HAP-1 (cell line): ENCODE data around the gene GPSM3.
"Not testable (repeated sequence)": the region's sequence is repeated elsewhere in the genome, so short reads cannot be mapped to it uniquely, and the experiment has no call there.

Experiments
- DNase-seq, 2 experiments: peaks; one replicate each; pipeline ENCODE4 v3.0.0-alpha.2; 2016 to 2020; ENCODE audit warnings: low spot score in 2 of 2
- H3K27me3 ChIP-seq: fragments of 250-450 bp; sonication (Bioruptor Pico); 2 replicates; pipeline ENCODE4 v1.5.1; 2020; ENCODE audit warnings: low read depth, mild to moderate bottlenecking, moderate library complexity
- H3K36me3 ChIP-seq: fragments of 250-450 bp; sonication (Bioruptor Pico); replicated peaks from 2 replicates; pipeline ENCODE4 v1.5.1; 2020; ENCODE audit warnings: mild to moderate bottlenecking
- H3K4me1 ChIP-seq: fragments of 250-450 bp; sonication (Bioruptor Pico); 2 replicates; pipeline ENCODE4 v1.5.1; 2020; ENCODE audit warnings: mild to moderate bottlenecking
- H3K4me3 ChIP-seq: fragments of 250-450 bp; sonication (Bioruptor Pico); 2 replicates; pipeline ENCODE4 v1.5.1; 2020; ENCODE audit warnings: mild to moderate bottlenecking, moderate library complexity
- H3K9me3 ChIP-seq: fragments of 250-450 bp; sonication (Bioruptor Pico); 2 replicates; pipeline ENCODE4 v1.5.1; 2020; ENCODE audit warnings: mild to moderate bottlenecking, moderate library complexity
- in situ Hi-C: fragments of 300-500 bp; cut with MboI; formaldehyde crosslinking; loops from 3 replicates; pipeline ENCODE4 v1.14.3; 2020; ENCODE audit warnings: low sequenced_read_pairs, inconsistent platforms, mixed read lengths

GPSM3 gene

GRCh38 chr6:32195902-32196681, 3.6 kb upstream of the GPSM3 start:
- Histone ChIP-seq H3K27me3 (no peaks in the 10 kb centered on the region), H3K9me3 (no peaks in the 10 kb centered on the region), H3K36me3 (no peaks in the 10 kb centered on the region), H3K4me1 (peaks cover 12% of the 10 kb centered on the region), H3K4me3 (peak overlapping the region; percentile 49)
- in situ Hi-C loops = no loop called here
- peak; percentile 66 to 88 for DNase-seq

GRCh38 chr6:32195652-32195901, 3.1 kb upstream of the GPSM3 start:
- H3K36me3 ChIP-seq = no peaks in the 10 kb centered on the region
- no peaks in the 10 kb centered on the region for H3K9me3 ChIP-seq
- peak; percentile 99 to 100 for DNase-seq
- peak overlapping the region; percentile 49 for H3K4me3 ChIP-seq
- peaks cover 12% of the 10 kb centered on the region for H3K4me1 ChIP-seq
- H3K27me3 ChIP-seq = no peaks in the 10 kb centered on the region
- in situ Hi-C loops = no loop called here

GRCh38 chr6:32194825-32195651, 2.6 kb upstream of the GPSM3 start:
- Histone ChIP-seq H3K4me3 (peak overlapping the region; percentile 28), H3K27me3 (no peaks in the 10 kb centered on the region), H3K36me3 (no peaks in the 10 kb centered on the region), H3K4me1 (peaks cover 14% of the 10 kb centered on the region), H3K9me3 (no peaks in the 10 kb centered on the region)
- in situ Hi-C loops = no loop called here
- DNase-seq = peak; percentile 34 to 53

GRCh38 chr6:32194388-32194787, 1.9 kb upstream of the GPSM3 start:
- Histone ChIP-seq H3K9me3 (no peaks in the 10 kb centered on the region), H3K4me1 (peaks cover 14% of the 10 kb centered on the region), H3K27me3 (no peaks in the 10 kb centered on the region), H3K4me3 (no peak overlapping the region), H3K36me3 (no peaks in the 10 kb centered on the region)
- in situ Hi-C loops = no loop called here
- no peak for DNase-seq

- in situ Hi-C loops, H3K27me3 ChIP-seq, H3K36me3 ChIP-seq, H3K9me3 ChIP-seq, H3K4me3 ChIP-seq, DNase-seq: not testable (repeated sequence)
- peaks cover 17% of the 10 kb centered on the region for H3K4me1 ChIP-seq
These were observed 653 bp upstream of the GPSM3 start for GRCh38 chr6:32193096-32193495.

GRCh38 chr6:32191696-32192607, 491 bp downstream of the GPSM3 start:
- in situ Hi-C loops = no loop called here
- H3K4me3 ChIP-seq = no peak overlapping the region
- DNase-seq = no peak
- H3K36me3 ChIP-seq = peaks cover 16% of the 10 kb centered on the region
- peaks cover 17% of the 10 kb centered on the region for H3K4me1 ChIP-seq
- no peaks in the 10 kb centered on the region for H3K27me3 ChIP-seq
- H3K9me3 ChIP-seq = no peaks in the 10 kb centered on the region

GRCh38 chr6:32190911-32191677, 1.3 kb downstream of the GPSM3 start:
- Histone ChIP-seq H3K36me3 (peaks cover 25% of the 10 kb centered on the region), H3K9me3 (no peaks in the 10 kb centered on the region), H3K4me3 (no peak overlapping the region), H3K4me1 (peaks cover 10% of the 10 kb centered on the region; the same call in 1 of the 2 replicates), H3K27me3 (no peaks in the 10 kb centered on the region)
- no peak for DNase-seq
- in situ Hi-C loops = no loop called here

- Histone ChIP-seq H3K4me3 (peak within 1 kb of the TSS; percentile 52), H3K27me3 (no peaks in the 10 kb centered on the region), H3K36me3 (peaks cover 27% of the 10 kb centered on the region), H3K4me1 (peaks cover 10% of the 10 kb centered on the region; the same call in 1 of the 2 replicates), H3K9me3 (no peaks in the 10 kb centered on the region)
- peak; percentile 92 to 96 for DNase-seq
- in situ Hi-C loops = no loop called here
These were observed 2.2 kb downstream of the GPSM3 start, which contains the start of gene PBX2 for GRCh38 chr6:32190054-32190851. Gene PBX2, minus strand, starts transcription at chr6:32190202. Its CDS starts 287 bp downstream, at chr6:32189915.

GRCh38 chr6:32189742-32190053, 2.7 kb downstream of the GPSM3 start:
- Histone ChIP-seq H3K9me3 (no peaks in the 10 kb centered on the region), H3K4me3 (peak overlapping the region; percentile 52), H3K4me1 (peaks cover 5% of the 10 kb centered on the region; the same call in 1 of the 2 replicates), H3K27me3 (no peaks in the 10 kb centered on the region), H3K36me3 (peaks cover 27% of the 10 kb centered on the region)
- in situ Hi-C loops = no loop called here
- DNase-seq = no peak

GRCh38 chr6:32189069-32189741, 3.2 kb downstream of the GPSM3 start:
- in situ Hi-C loops = no loop called here
- Histone ChIP-seq H3K9me3 (no peaks in the 10 kb centered on the region), H3K27me3 (no peaks in the 10 kb centered on the region), H3K4me1 (peaks cover 5% of the 10 kb centered on the region; the same call in 1 of the 2 replicates), H3K36me3 (peaks cover 30% of the 10 kb centered on the region), H3K4me3 (peak overlapping the region; percentile 52)
- DNase-seq = no peak

- in situ Hi-C loops = no loop called here
- Histone ChIP-seq H3K27me3 (no peaks in the 10 kb centered on the region), H3K4me3 (peak overlapping the region; percentile 52), H3K36me3 (peaks cover 31% of the 10 kb centered on the region), H3K4me1 (peaks cover 5% of the 10 kb centered on the region; the same call in 1 of the 2 replicates), H3K9me3 (no peaks in the 10 kb centered on the region)
- no peak for DNase-seq
These were observed 3.9 kb downstream of the GPSM3 start for GRCh38 chr6:32188381-32189068.
